Adrenal gland (tissue), 5 donors: ENCODE measurements around the gene TGFBR3.

Experiments
- POLR2A ChIP-seq, 2 donors: fragments of 450-650 bp; IDR thresholded peaks; one replicate each; pipeline ENCODE4 v1.6.1; 2017; ENCODE audit warnings: antibody characterized with exemption in 2 of 2, mild to moderate bottlenecking in 2 of 2, moderate library complexity in 1 of 2
- TF ChIP-seq, protein P1 (sequence below), 6 experiments: fragments of 450-650 bp in 4 of 6; fragments of 200-600 bp in 2 of 6; sonication (generic) in 1 of 6; IDR thresholded peaks; 1 replicate in 5 of 6; 2 replicates in 1 of 6; pipeline versions ENCODE4 v1.5.1 to v1.8.0; 2016 to 2021; ENCODE audit warnings: antibody characterized with exemption in 6 of 6, mild to moderate bottlenecking in 2 of 6, moderate library complexity in 1 of 6
- donor health status: DM: no; HTN: no; CAD: no.

GRCh38 chr1:91827087-91827458, 58.9 kb downstream of the TGFBR3 start:
- TF ChIP-seq, protein P1, sequence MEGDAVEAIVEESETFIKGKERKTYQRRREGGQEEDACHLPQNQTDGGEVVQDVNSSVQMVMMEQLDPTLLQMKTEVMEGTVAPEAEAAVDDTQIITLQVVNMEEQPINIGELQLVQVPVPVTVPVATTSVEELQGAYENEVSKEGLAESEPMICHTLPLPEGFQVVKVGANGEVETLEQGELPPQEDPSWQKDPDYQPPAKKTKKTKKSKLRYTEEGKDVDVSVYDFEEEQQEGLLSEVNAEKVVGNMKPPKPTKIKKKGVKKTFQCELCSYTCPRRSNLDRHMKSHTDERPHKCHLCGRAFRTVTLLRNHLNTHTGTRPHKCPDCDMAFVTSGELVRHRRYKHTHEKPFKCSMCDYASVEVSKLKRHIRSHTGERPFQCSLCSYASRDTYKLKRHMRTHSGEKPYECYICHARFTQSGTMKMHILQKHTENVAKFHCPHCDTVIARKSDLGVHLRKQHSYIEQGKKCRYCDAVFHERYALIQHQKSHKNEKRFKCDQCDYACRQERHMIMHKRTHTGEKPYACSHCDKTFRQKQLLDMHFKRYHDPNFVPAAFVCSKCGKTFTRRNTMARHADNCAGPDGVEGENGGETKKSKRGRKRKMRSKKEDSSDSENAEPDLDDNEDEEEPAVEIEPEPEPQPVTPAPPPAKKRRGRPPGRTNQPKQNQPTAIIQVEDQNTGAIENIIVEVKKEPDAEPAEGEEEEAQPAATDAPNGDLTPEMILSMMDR (IDR thresholded peaks at IDR 0.05) = no peak
- TF ChIP-seq POLR2A (IDR thresholded peaks at IDR 0.05) = no peak
